HG03460 (cell line): ENCODE measurements around the gene CNTN2.

Experiments used
- ATAC-seq: cut with Tn5 transposase; IDR thresholded peaks from one replicate; pipeline ENCODE4 v1.9.1; 2021; ENCODE audit not compliant: unreplicated experiment

Gene CNTN2

DNA sequence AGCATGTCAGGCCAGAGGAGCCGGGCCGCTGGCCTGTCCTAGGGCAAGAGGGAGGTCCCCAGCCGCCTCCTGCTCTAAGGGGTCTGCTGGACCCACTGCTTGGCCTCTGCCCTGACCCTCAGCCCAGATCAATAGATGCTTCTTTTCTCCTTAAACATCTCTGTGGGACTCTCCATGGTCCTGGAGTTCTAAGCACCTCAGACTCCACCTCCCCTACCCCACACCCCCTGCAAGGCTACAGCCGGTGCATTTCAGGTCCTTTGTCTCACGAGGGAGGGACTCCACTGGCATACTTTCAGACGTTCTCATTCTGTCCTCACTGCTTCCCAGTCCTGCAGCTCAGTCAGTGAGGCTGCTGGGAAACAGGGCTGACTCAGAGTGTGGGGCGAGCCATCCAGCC lies 11.0 kb downstream of the CNTN2 start:
- ATAC-seq = no peak

DNA sequence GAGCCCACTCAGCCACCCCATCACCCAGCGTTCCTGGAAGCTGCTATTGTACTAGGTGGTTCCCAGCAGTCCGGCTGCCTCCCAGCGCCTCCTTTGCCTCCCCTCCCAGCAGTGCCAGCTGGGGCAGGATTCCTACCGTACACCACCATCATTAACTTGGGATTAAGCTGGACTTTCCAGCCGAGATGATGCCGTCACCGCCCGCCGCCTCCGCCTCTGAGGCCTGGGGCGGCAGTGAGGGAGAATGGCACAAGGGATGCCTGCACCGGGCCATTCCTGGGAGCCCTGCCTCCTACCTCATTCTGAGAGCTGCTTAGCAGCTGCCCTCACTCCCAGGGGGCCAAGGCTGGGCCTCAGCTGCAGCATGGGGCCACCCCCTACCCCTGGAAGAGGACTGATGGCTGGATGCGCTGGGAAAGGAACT lies 13.2 kb downstream of the CNTN2 start:
- ATAC-seq = no peak

DNA sequence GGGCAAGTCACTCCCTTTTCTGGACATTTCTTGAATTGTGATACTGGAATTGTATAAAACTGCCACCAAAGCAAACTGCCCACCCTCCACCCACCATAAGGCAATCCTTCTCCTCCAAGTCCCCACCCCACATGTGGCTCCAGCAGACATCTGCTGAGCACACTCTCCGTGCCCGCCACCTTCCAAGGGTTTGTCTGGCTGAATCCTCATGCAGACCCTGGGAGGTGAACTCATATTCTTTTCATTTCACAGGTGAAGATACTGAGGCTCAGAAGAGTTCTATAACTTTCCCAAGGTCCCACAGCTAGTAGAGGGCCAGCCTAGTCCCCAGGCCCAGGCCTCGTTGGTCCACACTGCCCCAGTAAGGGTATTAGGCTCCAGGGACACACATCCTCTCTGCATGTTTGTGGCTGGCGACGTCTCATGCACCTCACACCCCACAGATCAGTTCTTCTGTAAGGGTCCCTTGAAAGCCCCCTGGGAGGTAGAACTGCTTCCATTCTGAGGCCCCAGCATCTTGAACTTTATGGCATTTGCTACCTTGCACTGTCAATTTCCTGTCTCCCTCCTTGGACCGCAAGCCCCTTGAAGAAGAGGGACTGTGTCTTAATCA lies 14.1 kb downstream of the CNTN2 start:
- ATAC-seq = no peak

DNA sequence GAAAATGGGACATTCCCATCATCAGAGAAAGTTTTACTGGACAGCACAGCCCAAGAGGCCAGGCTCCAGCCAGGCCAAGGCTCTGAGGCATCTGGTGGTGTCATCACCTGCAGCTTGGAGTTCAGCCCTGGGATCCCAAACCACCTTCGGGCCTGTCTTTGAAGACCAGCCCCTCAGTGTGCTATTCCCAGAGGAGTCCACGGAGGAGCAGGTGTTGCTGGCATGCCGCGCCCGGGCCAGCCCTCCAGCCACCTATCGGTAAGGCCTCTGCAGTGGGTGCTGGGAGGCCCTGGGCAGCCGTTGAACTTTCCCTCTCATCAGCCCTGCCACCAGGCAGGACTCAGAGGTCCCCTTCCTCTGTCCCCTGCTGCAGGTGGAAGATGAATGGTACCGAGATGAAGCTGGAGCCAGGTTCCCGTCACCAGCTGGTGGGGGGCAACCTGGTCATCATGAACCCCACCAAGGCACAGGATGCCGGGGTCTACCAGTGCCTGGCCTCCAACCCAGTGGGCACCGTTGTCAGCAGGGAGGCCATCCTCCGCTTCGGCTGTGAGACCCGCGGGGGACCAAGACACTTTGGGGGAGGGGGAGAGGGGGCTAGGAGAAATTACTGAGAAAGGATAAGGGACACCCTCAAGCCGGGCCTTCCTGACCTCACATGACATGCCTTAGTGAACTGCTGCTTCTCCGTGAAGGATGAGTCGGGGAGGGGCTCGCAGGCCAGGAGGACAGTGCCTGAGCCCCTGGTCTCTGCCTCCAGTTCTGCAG lies 15.0 kb downstream of the CNTN2 start:
- no peak for ATAC-seq

DNA sequence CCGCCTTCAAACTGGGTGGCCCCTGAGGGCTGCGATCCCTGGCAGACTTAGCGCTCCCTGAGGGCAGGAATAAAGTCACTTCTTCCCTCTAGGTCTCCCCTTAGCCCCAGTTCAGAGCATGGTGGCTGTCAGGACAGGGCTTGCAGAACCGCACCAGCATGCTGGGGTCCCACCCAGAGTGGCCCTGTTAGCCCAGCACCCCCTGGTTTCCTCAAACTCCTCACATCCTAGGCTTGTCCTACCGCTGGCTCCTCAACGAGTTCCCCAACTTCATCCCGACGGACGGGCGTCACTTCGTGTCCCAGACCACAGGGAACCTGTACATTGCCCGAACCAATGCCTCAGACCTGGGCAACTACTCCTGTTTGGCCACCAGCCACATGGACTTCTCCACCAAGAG lies 15.8 kb downstream of the CNTN2 start:
- ATAC-seq = no peak

DNA sequence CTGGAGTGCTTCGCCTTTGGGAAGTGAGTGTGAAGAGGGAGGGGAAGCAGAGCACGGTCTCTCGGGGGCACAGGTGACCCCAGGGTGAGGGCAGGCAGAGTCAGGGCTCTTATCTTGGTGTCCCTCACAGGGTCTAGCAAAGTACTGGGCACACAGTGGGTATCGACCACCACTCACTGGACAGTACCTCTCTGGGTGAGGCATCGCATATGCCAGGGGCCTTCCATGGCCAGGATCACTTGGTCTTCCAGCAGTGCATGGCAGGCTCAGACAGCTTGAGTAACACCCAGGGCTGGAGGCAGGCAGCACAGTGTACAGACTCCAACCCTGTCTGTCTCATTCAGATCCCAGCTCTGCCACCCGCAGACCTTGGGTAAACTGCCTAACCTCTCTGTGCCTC lies 16.6 kb downstream of the CNTN2 start:
- ATAC-seq = no peak

DNA sequence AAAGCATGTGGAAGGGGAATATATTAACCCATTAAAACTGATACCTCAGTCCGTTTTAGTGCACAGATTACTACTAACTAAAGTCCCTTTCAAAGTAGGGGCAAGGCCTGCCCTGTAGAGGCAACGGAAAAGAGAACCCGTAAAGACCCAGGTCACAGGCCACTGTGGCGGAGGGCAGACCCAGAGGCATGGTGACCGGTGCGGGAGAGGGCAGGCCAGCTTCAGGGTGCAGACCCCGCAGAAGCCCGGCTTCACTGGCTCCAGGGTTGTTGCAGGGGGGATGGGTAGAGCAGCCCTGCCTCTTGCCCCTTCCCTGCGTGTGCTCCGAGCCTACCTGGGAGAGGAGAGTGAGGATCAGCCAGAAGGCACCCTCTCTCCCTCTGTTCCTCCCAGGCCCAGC lies 17.7 kb downstream of the CNTN2 start:
- no peak for ATAC-seq

DNA sequence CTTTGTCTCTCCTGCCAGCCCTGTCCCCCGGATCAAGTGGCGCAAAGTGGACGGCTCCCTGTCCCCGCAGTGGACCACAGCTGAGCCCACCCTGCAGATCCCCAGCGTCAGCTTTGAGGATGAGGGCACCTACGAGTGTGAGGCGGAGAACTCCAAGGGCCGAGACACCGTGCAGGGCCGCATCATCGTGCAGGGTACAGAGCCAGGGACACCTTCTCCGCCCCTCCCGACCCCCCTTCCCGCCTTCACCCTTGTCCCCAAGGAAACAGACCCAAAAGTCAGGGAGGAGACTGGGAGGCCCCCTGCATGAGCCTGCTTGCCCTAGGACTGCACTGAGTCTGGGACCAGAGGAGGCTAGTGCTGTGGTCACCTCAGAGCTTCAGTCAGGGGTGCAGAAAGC lies 18.2 kb downstream of the CNTN2 start:
- ATAC-seq = no peak

DNA sequence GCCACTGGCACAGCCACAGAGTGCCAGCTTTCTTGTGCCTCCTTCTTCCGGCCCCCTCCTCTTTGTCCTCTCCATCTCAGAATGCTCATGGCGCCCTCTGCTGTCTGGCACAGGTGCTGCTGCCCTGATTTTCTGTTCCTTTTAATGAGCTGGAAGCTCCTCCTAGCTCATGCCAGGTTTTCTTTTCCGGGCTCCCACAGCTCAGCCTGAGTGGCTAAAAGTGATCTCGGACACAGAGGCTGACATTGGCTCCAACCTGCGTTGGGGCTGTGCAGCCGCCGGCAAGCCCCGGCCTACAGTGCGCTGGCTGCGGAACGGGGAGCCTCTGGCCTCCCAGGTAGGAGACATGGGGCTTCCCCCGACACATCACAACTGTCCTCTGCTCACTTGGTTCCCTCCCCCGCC lies 18.7 kb downstream of the CNTN2 start:
- ATAC-seq = no peak

DNA sequence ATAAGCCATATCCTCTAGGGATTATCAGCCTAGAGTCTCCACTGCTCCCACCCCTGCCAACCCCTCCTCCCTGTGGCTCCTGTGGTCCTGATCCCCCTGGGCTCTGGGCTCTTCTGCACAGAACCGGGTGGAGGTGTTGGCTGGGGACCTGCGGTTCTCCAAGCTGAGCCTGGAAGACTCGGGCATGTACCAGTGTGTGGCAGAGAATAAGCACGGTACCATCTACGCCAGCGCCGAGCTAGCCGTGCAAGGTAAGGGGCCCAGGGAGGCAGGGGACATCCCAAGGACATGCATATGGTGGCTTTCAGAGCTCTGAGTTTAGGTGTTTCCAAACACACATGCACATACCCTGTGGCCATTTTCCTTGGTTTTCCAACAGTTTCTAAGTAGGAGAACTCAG lies 19.3 kb downstream of the CNTN2 start:
- no peak for ATAC-seq

DNA sequence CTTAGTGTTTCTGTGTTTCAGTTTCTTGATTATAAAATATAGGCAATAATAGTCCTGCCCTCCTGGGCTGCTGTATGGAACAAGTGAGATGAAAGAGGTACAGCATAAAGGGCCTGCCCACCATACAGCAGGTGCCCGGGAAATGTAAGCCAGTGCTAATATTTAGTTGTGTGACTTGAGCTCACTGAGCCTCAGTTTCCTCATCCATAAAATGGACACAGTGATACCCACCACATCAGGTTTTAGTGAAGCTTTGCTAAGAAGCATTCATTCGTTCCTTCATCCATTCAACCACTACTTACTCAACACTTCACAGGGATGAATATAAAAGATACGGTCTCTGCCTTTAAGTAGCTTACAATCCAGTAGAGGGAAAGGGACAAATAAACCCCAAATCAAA lies 19.9 kb downstream of the CNTN2 start:
- ATAC-seq = no peak

DNA sequence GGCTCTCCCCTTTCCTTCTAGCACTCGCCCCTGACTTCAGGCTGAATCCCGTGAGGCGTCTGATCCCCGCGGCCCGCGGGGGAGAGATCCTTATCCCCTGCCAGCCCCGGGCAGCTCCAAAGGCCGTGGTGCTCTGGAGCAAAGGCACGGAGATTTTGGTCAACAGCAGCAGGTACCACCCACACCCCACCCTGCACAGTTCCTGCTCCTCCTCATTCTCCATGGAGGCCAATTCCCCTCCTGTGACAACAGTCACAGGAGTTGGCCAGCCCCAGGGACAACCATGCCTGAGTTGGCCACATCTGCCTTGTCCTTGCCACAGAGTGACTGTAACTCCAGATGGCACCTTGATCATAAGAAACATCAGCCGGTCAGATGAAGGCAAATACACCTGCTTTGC lies 21.3 kb downstream of the CNTN2 start:
- no peak for ATAC-seq

DNA sequence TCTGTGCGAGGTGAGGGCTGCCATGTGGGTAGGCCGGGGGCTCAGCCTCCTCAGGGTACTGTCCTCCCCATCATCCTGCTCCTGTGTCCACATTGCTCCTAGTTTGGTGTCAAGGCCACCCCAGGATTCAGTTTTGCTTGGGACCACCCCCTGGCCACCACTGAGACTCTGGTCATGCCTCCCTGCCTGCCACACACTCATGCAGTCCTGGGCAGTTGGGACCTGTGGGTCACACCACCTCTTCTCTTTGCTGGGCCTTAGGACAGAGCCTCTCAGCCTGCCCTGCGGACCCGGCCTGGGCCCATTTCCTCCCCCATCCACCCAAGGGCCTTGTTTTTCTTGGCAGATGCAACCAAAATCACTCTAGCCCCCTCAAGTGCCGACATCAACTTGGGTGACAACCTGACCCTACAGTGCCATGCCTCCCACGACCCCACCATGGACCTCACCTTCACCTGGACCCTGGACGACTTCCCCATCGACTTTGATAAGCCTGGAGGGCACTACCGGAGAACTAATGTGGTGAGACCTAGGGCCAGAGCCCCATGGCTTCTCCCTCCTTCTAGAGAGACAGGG lies 21.8 kb downstream of the CNTN2 start:
- no peak for ATAC-seq

DNA sequence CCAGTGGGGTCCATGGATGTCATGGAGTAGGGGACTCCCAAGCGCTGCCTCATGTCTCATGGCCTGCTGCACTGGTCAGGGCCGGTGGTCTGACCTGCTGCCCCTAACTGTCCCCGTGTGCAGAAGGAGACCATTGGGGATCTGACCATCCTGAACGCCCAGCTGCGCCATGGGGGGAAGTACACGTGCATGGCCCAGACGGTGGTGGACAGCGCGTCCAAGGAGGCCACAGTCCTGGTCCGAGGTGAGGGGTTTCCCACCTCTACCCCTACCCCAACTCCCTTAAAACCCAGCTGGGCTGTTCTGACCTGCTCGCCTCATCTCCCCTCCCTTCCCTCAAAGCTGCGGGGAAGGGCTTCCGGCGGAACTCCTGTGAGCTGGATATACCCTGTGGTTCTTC lies 22.7 kb downstream of the CNTN2 start:
- no peak for ATAC-seq

DNA sequence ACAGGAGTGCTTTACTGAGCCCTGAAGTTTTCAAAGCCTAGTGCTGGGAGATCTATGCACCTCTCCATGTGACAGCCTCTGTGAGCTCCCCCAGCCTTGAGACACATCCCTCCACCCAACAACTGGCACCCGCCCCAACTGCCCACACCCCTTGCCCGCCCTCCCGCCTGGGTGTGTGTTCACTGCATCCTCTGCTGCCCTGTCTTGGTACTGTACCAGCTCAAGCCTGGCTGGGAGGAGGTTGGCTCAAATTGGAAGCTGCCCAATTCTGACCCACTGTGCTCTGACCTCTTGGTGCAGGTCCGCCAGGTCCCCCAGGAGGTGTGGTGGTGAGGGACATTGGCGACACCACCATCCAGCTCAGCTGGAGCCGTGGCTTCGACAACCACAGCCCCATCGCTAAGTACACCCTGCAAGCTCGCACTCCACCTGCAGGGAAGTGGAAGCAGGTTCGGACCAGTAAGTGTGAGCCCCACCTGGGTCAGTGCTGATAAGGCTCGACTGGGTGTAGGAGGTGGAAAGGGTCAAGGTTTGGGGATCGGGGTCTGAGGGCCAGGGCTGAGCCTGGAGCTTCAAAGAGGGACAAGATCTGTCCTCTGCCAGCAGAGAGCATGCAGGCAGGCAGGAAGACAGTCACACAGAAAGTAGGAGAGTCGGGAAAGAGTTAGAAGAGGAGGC lies 23.3 kb downstream of the CNTN2 start:
- no peak for ATAC-seq

DNA sequence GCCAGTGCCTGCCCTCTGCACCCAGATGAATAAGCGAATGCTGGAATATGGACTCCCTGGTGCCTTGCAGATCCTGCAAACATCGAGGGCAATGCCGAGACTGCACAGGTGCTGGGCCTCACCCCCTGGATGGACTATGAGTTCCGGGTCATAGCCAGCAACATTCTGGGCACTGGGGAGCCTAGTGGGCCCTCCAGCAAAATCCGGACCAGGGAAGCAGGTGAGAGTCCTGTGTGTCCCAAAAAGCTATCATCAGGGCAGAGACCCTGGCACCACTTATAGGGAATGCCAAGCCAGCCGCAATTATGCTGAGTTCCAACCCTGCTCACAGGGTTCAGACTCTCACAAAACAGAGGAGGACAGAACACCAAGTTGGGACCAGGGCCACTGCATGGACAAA lies 24.0 kb downstream of the CNTN2 start:
- no peak for ATAC-seq

DNA sequence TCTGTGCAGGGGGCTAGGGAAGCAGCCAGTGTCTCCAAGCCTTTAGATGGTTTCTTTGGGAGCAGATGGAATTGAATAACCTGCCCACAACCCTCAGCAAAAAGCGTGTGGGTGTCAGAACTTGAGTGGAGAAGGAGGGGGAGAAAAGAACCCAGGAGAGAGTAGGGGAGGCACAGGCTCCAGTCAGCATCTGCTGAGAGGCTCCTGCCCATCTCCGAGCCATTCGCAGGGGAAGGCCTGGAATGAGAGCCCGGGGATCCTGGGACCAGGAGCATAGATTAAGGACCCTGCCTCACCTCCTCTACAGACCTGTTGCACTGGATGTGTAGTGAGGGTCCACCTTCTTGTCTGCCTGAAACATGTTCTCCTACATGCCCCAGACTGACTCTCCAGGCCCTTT lies 25.0 kb downstream of the CNTN2 start:
- no peak for ATAC-seq

DNA sequence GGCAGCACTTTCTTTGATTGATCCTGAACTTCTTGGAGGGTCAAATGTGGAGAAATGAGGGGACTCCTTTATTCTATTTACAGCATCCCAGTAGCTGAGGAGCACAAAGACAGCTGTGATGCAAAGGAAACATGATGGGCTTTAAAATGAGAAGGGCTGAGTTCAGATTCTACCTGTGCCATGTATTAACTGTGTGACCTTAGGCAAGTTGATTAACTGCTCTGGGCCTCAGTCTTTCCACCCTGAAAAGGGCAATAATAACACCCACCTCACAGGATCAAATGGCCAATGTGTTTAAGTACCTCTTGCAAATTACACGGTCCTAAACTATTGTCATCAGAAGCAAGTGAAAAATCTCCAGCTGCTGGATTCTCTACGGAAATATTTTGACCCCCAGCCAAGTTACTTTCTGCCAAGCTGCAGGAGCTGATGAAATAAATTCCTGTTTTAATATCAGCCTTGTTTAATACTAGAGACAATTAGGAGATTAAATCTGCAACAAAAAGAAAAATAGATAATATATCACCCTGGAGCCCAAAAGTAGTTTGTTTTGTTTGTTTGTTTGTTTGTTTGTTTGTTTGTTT lies 25.5 kb downstream of the CNTN2 start:
- no peak for ATAC-seq

DNA sequence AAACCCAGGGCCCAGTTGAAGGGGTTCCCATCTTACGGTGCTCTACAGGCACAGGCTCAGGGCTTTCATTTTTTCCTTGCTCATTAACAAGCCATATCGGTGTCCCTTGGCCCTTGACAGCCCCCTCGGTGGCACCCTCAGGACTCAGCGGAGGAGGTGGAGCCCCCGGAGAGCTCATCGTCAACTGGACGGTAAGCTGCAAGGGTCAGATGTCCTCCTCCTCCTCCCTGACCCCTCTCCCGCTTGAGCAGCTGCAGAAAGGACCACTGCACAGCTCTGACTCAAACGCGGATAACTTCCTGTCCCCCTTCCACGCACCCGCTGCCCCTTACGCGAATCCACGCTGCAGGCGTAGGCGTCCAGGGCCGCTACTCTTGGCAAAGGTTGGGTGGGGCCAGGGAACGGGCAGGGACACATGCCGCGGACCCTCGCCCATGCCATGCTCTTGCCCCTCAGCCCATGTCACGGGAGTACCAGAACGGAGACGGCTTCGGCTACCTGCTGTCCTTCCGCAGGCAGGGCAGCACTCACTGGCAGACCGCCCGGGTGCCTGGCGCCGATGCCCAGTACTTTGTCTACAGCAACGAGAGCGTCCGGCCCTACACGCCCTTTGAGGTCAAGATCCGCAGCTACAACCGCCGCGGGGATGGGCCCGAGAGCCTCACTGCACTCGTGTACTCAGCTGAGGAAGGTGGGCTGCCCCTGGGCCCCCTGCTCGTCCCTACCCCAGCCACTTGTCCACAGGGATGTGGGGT lies 26.5 kb downstream of the CNTN2 start:
- ATAC-seq = no peak

DNA sequence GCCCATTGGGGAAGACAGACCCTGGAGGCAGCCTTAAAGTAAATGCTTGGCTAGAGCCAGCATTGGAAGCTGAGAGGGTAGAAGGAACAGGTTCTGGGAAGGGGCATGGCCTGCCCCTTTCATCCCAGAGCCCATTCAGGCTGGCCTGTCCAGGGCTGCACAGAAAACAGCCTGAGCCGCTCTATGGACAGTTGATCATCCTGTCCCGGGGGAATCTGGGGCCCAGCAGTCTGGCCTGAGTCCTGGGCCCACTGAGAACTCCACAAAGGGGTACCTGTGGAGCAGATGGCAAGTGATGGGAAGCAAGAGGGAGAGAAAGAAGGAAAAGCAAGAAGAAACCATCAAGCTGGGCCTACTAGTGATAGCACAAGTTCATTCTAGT lies 28.0 kb downstream of the CNTN2 start:
- no peak for ATAC-seq

DNA sequence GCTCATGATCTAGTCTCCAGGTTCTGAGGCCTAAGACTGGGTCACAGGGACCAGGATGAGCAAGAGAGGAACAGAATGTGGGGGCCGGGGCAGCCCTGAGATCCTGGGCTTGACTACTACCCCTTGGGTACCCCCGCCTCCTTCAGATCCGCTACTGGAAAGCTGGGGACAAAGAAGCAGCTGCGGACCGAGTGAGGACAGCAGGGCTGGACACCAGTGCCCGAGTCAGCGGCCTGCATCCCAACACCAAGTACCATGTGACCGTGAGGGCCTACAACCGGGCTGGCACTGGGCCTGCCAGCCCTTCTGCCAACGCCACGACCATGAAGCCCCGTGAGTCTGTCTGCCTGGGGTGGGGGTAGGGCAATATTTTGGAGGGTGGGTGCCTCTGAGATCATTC lies 28.8 kb downstream of the CNTN2 start:
- no peak for ATAC-seq
